Measurements from ENCODE around the gene NOTCH2. TPM values are rescaled to one million over a fixed set of nuclear protein-coding genes. Genes with fewer than 3 reads are reported as not detected.

The NOTCH2 gene
- total and polyA plus RNA-seq, 2 donors (not counting 1 experiment from before 2014, with no cell fraction given), result 32.1 to 184 TPM

- H3K9me3 ChIP-seq (ENCODE audit: control extremely low read depth in 1 of 3, control insufficient read depth in 2 of 3, insufficient read depth in 1 of 3, low read length in 2 of 3), result no peaks in the 10 kb centered on the region
- no peak overlapping the region for H3K27ac ChIP-seq (ENCODE audit: low read length in 2 of 2)
- peaks cover 53% of the 10 kb centered on the region for H4K20me1 ChIP-seq (ENCODE audit: control insufficient read depth, insufficient read depth, low read length, poor library complexity, severe bottlenecking)
- Mint-ChIP-seq H3K4me1 (peaks cover 8% of the 10 kb centered on the region), H3K27me3 (no peaks in the 10 kb centered on the region), H3K27ac (no peak overlapping the region), H3K4me3 (no peak overlapping the region), H3K9me3 (ENCODE audit: insufficient read depth) (no peaks in the 10 kb centered on the region)
- intact Hi-C loops (cut with micrococcal nuclease), result no loop called here
- H3K36me3 ChIP-seq (replicated peaks in 1 of 2; ENCODE audit: control extremely low read depth in 1 of 2, control insufficient read depth in 1 of 2, extremely low read depth in 1 of 2, insufficient read depth in 2 of 2, low read length in 1 of 2), result peaks cover 6 to 53% of the 10 kb centered on the region in 2 experiments
- ATAC-seq (ENCODE audit: low read depth), result no peak
- no peaks in the 10 kb centered on the region for H3K27me3 ChIP-seq (replicated peaks in 1 of 4; ENCODE audit: control extremely low read depth in 1 of 4, control insufficient read depth in 3 of 4, insufficient read depth in 4 of 4, low read length in 3 of 4)
- POLR2A ChIA-PET, result no interaction called here
- no peak overlapping the region for H3K9ac ChIP-seq (ENCODE audit: low read length)
- H3K4me2 ChIP-seq (replicated peaks; ENCODE audit: low read depth, low read length, poor library complexity, severe bottlenecking), result no peak overlapping the region
- no peak for TF ChIP-seq EZH2 (IDR thresholded peaks at IDR 0.05; ENCODE audit: borderline replicate concordance, insufficient read depth, low read depth, low read length, poor library complexity, severe bottlenecking)
- no peak for TF ChIP-seq CTCF (IDR thresholded peaks at IDR 0.05)
- H3K4me1 ChIP-seq (ENCODE audit: control insufficient read depth in 2 of 2, insufficient read depth in 2 of 2, low read length in 2 of 2), result no peaks in the 10 kb centered on the region
- H2AFZ ChIP-seq (ENCODE audit: insufficient read depth, low read depth, low read length, poor library complexity, severe bottlenecking), result no peak overlapping the region
- no peak overlapping the region for H3K4me3 ChIP-seq (ENCODE audit: control extremely low read depth in 1 of 5, extremely low read depth in 1 of 5, insufficient read depth in 1 of 5, low read depth in 2 of 5, low read length in 4 of 5)
- CTCF ChIA-PET, result no interaction called here
- WGBS (ENCODE audit: insufficient coverage), result 86% methylated on average over 1 of the region's 1 CpG
- DNase-seq, result no peak
- H3K79me2 ChIP-seq (ENCODE audit: control insufficient read depth, insufficient read depth, low read length), result peaks cover 70% of the 10 kb centered on the region
Observed at GRCh38 chr1:119981986-119982815, 87.3 kb downstream of the NOTCH2 start.

- Histone ChIP-seq H3K9me3 (ENCODE audit: control extremely low read depth in 1 of 3, control insufficient read depth in 2 of 3, insufficient read depth in 1 of 3, low read length in 2 of 3) (no peaks in the 10 kb centered on the region), H3K27ac (ENCODE audit: low read length in 2 of 2) (no peak overlapping the region), H3K4me1 (ENCODE audit: control insufficient read depth in 2 of 2, insufficient read depth in 2 of 2, low read length in 2 of 2) (no peaks in the 10 kb centered on the region), H3K27me3 (replicated peaks in 1 of 4; ENCODE audit: control extremely low read depth in 1 of 4, control insufficient read depth in 3 of 4, insufficient read depth in 4 of 4, low read length in 3 of 4) (no peaks in the 10 kb centered on the region), H3K9ac (ENCODE audit: low read length) (no peak overlapping the region), H2AFZ (ENCODE audit: insufficient read depth, low read depth, low read length, poor library complexity, severe bottlenecking) (no peak overlapping the region), H3K4me2 (replicated peaks; ENCODE audit: low read depth, low read length, poor library complexity, severe bottlenecking) (no peak overlapping the region), H3K79me2 (ENCODE audit: control insufficient read depth, insufficient read depth, low read length) (peaks cover 64% of the 10 kb centered on the region), H3K36me3 (replicated peaks in 1 of 2; ENCODE audit: control extremely low read depth in 1 of 2, control insufficient read depth in 1 of 2, extremely low read depth in 1 of 2, insufficient read depth in 2 of 2, low read length in 1 of 2) (peaks cover 6 to 53% of the 10 kb centered on the region in 2 experiments), H3K4me3 (ENCODE audit: control extremely low read depth in 1 of 5, extremely low read depth in 1 of 5, insufficient read depth in 1 of 5, low read depth in 2 of 5, low read length in 4 of 5) (no peak overlapping the region), H4K20me1 (ENCODE audit: control insufficient read depth, insufficient read depth, low read length, poor library complexity, severe bottlenecking) (peaks cover 54% of the 10 kb centered on the region)
- POLR2A ChIA-PET, result no interaction called here
- DNase-seq (no peak), ATAC-seq (ENCODE audit: low read depth) (no peak)
- intact Hi-C loops (cut with micrococcal nuclease), result no loop called here
- H3K27me3 Mint-ChIP-seq, result no peaks in the 10 kb centered on the region
- CTCF ChIA-PET, result no interaction called here
- peaks cover 2% of the 10 kb centered on the region for H3K4me1 Mint-ChIP-seq
- no peak overlapping the region for H3K4me3 Mint-ChIP-seq
- WGBS (ENCODE audit: insufficient coverage), result 100% methylated on average over 2 of the region's 5 CpGs
- no peak for TF ChIP-seq CTCF (IDR thresholded peaks at IDR 0.05)
- no peaks in the 10 kb centered on the region for H3K9me3 Mint-ChIP-seq (ENCODE audit: insufficient read depth)
- H3K27ac Mint-ChIP-seq, result no peak overlapping the region
Observed at GRCh38 chr1:119981496-119981895, 88.0 kb downstream of the NOTCH2 start.
